HG03135 (cell line): Measurements from ENCODE around the gene DUS3L.

Experiments used
- ATAC-seq: cut with Tn5 transposase; IDR thresholded peaks from one replicate; pipeline ENCODE4 v1.9.1; 2021; ENCODE audit warnings: mild to moderate bottlenecking, moderate library complexity; ENCODE audit not compliant: unreplicated experiment

DUS3L gene

DNA sequence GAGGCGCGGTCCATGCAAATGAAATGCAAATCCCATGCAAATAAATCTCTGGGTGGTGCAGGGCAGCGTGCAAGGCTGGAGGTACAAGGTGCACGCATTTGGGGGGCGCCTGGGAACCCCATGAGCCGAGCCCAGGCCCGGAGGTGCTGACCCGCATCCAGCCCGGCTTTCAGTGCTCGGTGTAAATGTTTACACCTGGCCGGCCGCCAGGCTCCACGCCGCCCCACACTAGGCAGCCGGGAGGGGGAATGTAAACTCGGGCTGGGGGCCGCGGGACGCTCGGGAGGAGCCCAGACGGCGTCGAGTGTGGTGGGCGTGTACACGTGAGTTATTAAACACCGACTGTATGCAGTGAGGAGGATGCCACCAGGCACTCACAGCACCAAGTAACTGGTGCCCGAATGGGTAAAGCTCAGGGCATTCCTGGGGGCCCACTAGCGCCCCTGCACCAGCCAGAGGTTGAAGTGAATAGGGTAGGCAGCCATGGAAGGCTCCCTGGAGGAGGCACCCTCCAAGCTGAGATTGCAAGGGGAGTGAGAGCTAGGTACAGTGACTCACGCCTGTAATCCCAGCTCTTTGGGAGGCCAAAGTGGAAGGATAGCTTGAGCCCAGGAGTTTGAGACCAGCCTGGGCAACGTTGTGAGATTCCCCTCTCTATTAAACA, 31.4 kb upstream of the DUS3L start:
- no peak for ATAC-seq

DNA sequence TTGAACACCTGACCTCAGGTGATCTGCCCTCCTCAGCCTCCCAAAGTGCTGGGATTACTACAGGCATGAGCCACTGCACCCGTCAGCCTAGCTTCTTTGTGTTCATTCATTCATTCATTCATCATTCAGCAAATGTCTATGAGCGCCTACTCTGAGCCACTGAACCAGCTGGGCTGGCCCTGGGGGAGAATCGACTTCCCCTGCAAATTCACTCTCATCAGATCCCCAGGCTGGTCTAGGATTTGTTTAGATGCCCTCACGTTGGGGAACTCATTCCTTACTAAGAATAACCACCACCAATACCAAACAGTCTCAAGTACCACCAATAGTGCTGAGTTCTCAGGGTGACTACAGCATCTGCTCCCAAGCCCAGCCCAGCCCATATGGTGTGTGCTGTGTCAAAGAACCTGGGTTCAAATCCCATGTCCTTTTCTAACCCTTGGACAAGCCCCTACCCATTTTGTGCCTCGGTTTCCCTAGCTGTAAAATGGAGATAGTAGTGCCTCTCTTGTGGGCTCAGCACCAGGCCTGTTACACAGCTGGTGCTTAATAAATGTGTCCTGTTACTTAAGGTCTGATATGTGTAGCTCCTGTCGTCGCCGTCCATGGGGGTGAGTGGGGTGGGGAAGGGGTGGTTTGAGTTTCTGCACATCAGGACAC, 30.7 kb upstream of the DUS3L start:
- ATAC-seq = no peak

DNA sequence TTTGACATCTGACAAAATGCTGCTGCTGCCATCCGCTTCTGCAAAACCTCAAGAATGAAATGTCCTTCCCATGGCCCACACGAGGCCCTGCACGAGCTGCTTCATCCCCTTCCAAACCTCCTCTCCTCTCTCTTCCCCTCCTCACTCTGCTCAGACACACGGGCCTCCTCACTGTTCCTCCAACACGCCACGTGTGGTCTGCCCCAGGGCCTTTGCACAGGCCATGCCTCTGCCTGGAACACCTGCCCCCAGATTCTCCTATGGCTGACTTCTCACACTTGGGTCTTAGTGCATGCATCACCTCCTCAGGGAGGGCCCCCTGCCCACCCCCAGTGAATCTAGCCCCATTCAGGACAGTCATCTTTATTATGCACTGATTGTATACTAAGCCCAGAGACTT, 29.8 kb upstream of the DUS3L start:
- no peak for ATAC-seq

DNA sequence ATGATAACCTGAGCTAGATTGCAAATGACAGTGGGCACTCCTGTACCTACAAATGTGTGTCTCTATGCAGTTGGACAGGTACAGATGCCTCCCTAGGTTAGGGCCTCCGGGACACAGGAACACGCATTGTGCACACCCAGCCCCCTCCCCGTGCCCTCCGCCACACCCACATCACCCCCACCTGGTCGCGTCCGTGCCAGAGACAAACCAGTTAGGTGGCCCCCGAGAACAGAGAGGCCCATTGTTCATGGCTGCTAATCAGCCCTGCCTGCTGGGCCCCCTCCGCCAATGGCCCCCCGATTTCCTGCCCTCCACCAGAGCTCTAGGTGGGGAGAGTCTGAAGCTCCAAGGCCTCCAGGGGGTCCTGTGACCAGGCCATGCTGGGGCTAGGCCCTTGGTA, 27.6 kb upstream of the DUS3L start:
- ATAC-seq = no peak

DNA sequence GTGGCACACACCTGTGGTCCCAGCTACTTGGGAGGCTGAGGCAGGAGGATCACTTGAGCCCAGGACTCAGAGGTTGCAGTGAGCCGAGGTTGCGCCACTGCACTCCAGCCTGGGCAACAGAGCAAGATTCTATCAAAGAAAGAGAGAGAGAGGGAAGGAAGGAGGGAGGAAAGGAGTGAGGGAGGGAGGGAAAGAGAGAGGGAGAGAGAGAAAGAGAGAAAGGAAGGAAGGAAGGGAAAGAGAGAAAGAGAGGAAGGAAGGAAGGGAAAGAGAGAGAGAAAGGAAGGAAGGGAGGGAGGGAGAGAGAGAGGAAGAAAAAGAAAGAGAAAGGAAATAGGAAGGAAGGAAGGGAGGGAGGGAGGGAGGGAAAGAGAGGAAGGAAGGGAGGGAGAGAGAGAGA, 26.3 kb upstream of the DUS3L start:
- ATAC-seq = no peak

DNA sequence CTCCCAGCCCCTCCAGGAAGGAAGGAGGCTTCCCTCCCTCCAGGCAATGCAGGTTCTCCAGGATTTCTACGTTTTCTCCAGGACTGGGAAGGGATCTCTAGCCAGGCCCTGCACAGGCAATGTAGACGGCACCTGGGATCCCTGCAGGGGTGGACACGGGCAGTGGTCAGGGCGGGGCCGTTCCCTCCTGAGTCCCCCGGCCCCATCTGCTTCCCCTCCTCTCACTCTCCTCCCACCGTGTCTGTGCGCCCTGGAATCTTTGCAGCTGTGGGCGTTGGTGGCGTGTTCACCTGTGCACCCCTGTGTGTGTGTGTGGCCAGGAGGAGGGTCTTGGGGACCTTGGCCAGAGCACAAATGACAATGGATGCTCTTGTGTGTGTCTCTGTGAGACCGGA, 23.9 kb upstream of the DUS3L start:
- no peak for ATAC-seq

DNA sequence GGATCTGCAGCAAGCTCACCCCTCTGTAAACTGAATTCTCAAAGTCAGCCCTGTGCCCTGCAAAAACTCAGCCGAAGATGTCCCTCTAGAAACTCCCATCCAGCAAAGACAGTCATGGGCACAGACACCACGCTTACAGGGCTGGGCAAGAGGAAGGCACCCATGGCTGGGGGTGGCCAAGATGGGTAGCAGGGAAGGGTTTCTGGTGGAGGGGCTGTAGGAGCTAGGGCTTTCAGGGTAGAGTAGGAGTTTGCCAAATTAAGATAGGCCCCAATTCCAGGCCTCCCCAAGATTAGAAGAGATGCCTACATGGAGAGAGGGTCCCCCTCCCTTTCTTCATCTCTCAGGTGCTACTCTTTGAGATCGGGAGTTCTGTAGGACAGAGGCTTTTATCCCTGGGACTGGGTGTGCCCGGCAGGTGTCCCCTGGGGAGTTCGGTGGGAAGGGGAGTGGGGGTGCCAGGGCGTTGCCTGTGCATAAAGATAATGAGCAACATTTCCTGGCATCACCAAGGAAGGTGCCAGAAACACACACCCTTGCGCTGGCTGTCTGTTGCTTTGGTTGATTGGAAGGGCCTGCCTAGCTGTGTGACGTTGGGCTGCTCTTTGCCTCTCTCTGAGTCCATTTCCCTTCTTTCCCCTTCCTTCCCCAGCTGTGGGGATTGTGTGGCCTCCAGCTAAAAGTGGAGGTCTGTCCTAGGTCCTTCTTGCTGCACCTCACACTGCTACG, 23.3 kb upstream of the DUS3L start:
- no peak for ATAC-seq

DNA sequence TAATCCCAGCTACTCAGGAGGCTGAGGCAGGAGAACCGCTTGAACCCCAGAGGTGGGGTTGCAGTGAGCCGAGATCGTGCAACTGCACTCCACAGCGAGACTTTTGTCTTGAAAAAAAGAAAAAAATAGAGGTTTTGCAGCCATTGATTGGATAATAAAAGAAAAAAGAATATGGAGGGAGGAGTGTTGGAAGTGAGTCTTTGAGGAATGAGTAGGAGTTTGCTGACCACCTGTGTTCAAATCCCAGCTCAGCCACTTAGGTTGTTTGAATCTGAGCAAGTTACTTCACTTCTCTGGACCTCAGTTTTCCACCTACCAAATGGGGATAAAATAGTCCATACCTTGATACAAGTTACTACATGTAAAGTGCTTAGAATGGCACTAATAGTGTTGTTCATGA, 20.2 kb upstream of the DUS3L start:
- no peak for ATAC-seq

DNA sequence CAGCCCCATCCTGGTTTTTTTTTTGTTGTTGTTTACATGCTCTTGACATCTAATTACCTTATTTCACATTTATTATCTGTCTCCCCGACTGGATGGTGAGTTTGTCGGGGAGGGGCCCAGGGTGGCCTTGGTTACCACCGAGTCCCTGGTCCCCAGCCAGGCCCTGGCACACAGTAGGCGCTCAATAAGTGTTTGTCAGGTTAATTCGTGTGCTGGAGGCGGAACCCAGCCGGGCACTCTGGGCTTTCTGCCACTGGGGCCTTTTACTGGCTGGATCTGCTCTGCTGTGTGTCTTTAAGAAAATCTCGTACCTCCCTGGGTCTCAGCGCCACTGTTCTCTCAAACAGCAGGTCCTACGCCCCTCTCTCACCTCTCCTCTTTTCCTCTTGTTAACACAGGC, 18.5 kb upstream of the DUS3L start:
- ATAC-seq = no peak

DNA sequence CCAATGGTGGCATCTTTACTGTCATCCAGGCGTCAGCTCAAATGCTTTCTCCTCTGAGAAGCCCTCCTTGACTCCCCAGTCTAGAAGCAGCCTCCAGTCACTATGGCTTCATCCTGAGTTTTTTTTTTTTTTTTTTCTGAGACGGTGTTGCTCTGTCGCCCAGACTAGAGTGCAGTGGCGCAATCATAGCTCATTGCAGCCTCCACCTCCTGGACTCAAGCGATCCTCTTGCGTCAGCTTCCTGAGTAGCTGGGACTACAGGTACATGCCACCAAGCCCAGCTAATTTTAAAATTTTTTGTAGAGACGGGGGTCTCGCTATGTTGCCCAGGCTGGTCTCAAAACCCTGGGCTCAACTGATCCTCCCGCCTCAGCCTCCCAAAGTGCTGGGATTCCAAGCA, 18.1 kb upstream of the DUS3L start:
- no peak for ATAC-seq

DNA sequence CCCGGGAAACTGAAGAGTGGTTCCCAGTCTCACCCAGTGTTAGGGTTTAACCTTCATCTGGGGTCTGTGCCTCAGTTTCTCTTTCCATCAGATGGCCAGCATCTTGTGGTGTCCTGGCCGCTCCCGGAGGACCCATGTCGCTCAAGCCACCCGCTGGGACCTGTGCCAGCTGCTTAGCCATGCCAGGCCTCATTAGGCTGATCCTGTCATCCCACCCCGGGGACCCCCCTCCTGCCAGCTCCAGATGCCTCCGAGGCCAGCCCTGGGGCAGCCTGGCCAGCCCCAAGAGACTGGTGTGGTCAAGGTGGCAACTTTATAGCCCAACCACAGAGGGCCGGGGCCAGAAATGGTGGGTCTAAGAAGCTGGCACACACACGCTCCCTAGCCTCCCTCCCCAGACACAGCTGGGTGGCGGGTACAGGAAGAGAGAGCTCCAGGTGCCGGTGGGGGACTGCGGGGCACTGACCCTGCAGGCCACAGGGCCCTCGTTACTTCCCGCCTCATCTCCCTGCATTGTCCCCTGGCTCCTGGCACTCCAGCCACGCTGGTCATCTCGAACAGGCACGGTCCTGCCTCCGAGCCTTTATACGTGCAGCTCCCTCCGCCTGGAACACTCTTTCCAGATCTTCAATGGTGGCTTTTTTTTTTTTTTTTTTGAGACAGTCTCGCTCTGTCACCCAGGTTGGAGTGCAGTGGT, 17.3 kb upstream of the DUS3L start:
- no peak for ATAC-seq

DNA sequence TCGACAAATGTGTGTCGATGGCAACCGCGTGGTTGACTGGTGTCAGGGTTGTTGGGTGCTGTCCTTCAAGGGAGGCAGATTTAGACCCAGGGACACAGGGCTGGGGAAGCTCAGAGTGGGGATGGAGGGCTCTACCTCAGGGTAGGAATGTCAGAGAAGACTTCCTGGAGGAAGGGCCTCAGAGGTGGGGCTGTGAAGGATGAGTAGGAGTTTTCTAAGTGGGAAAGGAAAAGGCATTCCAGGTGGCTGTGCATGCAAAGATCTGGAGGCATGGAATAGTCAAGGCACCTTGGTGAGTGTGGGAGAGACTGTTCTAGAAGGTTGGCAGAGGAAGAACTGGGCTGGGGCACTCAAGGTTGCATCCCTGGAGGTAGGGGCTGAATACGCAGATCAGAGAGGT, 15.9 kb upstream of the DUS3L start:
- no peak for ATAC-seq

DNA sequence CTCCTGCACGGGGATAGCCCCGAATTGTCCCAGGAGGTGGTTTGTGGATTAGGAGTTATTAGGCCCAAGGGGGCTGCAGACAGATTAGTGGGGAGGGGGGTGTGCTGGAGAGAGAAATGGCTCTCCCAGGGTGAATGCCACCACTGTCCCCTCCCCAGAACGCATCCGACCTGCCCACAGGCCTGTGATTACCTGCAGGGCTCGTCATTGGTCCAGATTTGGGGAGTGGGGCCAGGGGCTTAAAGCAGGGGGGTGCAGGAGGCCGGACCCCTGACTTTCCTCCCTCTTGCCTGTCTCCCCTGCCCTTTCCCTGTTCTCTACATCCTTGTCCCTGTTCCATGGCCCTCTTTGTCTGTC, 15.1 kb upstream of the DUS3L start:
- ATAC-seq = no peak

DNA sequence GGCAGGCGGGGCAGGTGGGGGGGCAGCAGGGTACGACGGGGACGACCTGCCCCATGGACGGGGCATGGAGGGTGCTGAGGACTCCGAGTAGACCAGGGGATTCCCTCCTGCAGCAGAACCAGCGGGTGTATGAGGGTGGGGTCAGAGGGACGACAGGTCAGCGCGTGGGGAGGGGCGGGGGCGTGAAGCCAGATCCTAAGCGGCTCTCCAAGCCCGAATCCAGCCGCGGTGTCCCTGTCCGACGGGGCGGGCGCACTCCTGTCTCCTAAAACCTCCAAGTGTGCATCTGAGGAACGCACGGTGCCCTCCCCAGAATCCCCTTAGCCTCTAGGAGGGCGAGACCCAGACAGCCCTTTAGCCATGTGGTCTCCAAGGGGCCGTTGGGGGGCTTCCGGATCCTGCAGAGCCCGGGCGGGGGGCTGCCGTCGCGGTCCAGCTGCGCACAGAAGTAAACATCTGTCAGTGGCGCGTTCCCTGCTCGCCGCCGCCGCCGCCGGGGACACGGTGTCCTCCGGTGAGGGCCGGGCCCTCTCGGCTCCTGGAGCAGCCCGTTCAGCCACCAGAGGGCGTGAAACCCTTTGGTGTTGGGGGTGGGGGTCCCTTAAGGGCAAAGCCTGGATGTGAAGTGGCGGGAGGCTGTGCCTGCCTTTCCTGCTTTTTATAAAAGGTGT, 14.6 kb upstream of the DUS3L start:
- ATAC-seq = no peak

DNA sequence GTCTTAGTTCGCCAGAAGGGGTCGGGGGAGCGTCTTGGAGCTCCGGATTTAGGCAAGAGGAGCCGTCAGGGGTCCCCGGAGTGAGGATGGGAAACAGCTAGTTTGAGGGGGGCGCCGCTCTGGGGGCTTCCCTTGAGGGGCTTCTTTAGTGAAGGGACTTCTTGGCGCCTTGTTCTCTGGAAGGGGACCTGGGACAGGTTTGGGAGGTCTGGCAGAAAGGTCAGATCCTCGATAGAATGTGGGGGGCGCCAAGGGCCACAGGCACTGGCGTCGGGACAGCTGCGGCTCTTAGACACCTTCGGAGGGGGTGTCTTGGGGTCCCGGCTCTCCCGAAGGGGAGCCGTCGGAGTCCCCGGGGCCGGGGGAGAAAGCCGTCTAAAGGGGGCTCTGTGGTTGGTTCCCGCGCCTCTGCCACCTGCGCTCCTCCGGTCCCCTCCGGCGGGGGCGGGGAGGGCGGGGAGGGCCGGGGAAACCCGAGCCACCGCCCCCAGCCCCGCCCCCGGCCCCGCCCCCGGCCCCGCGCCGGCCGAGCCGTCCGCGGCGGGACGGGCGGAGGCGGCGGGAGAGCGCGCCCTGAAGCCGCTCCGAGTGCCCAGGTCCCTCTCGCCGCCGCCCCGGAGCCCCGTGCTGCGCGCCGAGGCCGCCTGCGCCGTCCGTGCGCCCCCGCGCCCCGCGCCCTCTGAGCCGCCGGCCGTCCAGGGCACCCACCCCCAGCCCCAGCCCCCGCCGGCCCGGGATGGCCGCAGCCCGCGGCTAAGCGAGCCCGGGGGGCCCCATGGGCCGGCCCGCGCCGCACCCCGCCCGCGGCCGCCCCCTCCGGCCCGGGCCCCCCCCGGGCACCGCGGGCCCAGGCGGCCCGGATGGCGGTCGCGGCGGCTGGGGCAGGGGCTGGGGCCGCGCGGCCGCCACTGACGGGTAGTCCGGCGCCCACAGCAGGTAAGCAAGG, 13.8 kb upstream of the DUS3L start, which contains the start of gene NRTN:
Gene NRTN (plus strand): TSS at position 552 of the 946 bp plus-strand sequence. CDS start 19,099 bp downstream, outside the sequence.
- no peak for ATAC-seq

DNA sequence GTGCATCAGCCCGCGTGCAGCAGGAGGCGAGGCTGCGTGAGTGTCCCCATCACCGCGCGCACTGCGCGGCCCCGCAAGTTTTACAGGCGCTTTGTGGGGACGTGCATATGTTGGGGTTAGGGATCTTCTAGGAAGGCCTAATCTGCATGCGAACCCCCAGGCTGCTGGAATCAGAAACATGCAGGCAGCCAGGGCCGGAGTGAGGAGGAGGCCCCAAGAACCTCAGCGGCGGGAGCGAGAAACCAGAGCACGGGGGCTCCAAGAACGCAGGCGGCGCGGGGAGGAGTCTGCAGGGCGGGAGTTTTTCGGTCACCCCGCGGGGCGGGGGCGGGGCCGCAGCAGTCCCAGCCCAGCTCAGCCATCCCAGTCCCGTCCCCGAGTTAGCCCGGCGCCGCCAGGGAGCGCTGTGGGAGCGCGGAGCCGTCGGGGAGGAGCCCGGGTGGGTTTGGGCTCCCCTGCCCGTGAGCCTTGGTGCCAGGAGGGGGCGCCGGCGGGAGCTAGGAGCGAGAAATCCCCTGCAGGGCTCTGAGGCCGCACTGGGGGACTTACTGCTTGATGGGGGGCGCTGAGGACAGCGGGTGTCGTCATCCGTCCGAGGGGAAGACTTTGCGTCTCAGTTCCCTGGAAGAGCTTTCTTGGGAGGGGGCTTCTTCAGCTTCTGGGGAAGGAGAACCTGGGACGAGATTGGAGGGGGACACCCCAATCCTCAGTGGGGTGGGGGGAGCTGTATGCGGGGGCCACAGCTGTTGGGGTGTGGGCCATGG, 13.0 kb upstream of the DUS3L start:
- peak; percentile 86 for ATAC-seq

DNA sequence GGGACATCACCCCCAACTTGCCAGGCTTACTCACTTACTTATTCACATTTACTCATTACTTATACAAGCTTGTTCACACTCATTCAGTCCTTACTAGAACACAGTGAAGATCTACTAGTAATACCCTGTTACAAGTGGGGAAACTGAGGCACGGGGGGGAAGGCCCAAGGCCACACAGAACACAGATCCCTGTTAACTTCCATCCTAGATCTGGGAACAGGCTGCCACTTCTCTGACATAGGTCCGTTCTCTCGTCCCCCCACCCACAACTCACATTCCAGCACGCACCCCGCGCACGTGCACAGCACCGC, 12.4 kb upstream of the DUS3L start:
- no peak for ATAC-seq

DNA sequence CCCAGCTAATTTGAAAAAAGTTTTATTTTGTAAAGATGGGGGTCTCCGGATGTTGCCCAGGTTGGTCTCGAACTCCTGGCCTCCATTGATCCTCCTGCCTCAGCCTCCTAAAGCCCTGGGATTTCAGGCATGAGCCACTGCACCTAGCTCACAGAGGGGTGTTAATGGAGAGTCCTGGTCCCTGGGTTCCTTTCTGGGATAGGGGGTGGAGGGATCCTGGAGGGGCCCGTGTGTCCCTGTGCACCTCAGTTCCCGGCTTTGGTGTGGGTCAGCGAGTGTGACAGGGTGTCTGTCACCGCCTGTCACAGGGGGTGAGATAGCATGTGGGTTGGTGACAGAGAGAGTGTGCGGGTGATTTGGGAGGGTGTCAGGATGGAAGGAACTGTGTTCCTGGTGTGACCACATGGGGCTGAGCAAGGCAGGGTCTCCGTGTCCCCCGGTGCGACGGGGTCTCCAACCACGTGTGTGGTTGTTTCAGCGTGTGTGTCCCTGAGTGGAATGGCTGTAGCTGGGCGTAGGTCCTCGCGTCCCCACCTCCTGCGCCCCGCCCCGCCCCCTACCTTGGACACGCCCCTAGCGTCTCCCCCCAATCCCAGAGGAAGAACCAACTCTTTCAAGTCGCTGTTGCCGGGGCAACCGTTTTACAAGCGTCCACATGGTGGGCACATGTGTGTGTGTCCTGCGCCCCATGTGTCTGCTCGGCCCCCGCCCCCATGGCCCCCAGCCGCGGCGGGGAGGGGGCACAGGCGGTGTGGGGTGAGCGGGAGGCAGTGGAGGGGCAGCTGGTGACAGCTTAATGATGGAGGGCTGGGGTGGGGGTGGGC, 11.0 kb upstream of the DUS3L start:
- no peak for ATAC-seq
